Measurements from ENCODE around the gene TRERF1.

Gene TRERF1

DNA sequence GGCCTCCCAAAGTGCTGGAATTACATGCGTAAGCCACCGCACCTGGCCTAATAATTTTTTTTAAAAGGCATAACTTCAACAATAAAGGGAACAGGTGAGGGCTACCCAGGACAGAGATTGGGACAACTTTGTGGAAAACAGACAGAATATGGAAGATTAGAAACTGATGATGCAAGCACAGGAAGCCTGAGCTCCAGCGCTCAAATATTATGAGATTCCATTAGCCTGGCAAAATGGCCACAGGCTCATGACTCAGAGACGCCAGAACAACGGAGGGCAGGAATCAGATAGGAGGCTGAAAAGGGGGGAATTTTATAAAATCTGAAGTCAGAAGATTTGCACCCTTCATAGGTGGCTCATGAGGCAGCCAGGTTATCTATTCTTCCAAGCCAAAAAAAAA is 131.0 kb downstream of the TRERF1 start:
- POLR2A ChIA-PET, result no interaction called here
- Histone ChIP-seq H3K4me1 (ENCODE audit: control insufficient read depth, insufficient read depth, low read length) (peaks cover 12% of the 10 kb centered on the region), H3K4me3 (ENCODE audit: low read depth, low read length) (no peak overlapping the region), H3K36me3 (ENCODE audit: control insufficient read depth in 2 of 2, insufficient read depth in 1 of 2, low read length in 2 of 2) (no peaks in the 10 kb centered on the region), H3K27ac (ENCODE audit: extremely low read depth, low read depth, low read length) (no peak overlapping the region), H3K9me3 (ENCODE audit: control insufficient read depth, insufficient read depth, low read depth, low read length) (no peaks in the 10 kb centered on the region)
- no peak for TF ChIP-seq ZNF112 (tag by site-specific recombination; IDR thresholded peaks at IDR 0.05)
- TF ChIP-seq ZNF354C (tag by site-specific recombination; IDR thresholded peaks at IDR 0.05; ENCODE audit: borderline replicate concordance, low read depth), result no peak
- no peak for TF ChIP-seq REST (tag by site-specific recombination; IDR thresholded peaks at IDR 0.05)
- no peak for TF ChIP-seq ZNF530 (tag by site-specific recombination; IDR thresholded peaks at IDR 0.05; ENCODE audit: low read depth)
- TF ChIP-seq ZNF501 (tag by site-specific recombination; IDR thresholded peaks at IDR 0.05), result no peak
- no peak for TF ChIP-seq ZNF571 (tag by site-specific recombination; IDR thresholded peaks at IDR 0.05)
- no peak for TF ChIP-seq ZNF747 (tag by site-specific recombination; IDR thresholded peaks at IDR 0.05)
- TF ChIP-seq ZNF138 (tag by site-specific recombination; IDR thresholded peaks at IDR 0.05; ENCODE audit: borderline replicate concordance), result no peak
- no peak for TF ChIP-seq ZNF843 (tag by site-specific recombination; IDR thresholded peaks at IDR 0.05)
- TF ChIP-seq ZNF239 (tag by site-specific recombination; IDR thresholded peaks at IDR 0.05), result no peak
- no peak for TF ChIP-seq ZNF248 (tag by site-specific recombination; IDR thresholded peaks at IDR 0.05)
- TF ChIP-seq ZNF16 (tag by site-specific recombination; IDR thresholded peaks at IDR 0.05; ENCODE audit: low read depth), result no peak
- TF ChIP-seq YY2 (tag by site-specific recombination; IDR thresholded peaks at IDR 0.05), result no peak
- no peak for TF ChIP-seq ZNF416 (tag by site-specific recombination; IDR thresholded peaks at IDR 0.05)
- no peak for TF ChIP-seq MZF1 (tag by site-specific recombination; IDR thresholded peaks at IDR 0.05; ENCODE audit: borderline replicate concordance)
- no peak for TF ChIP-seq TRIM28 (IDR thresholded peaks at IDR 0.05; ENCODE audit: borderline replicate concordance, low read length)
- no peak for TF ChIP-seq ZNF785 (tag by site-specific recombination; IDR thresholded peaks at IDR 0.05)
- CTCF ChIA-PET, result interaction anchor here (0.7 to 1.1 kb wide), 2 partner anchors 104 to 226 kb away, joined by 3 read pairs; partner anchors contain the start of gene MRPS10

- H3K27ac ChIP-seq (ENCODE audit: extremely low read depth, low read depth, low read length), result no peak overlapping the region
- TF ChIP-seq TRIM28 (IDR thresholded peaks at IDR 0.05; ENCODE audit: borderline replicate concordance, low read length) (no peak), ZNF768 (tag by site-specific recombination; IDR thresholded peaks at IDR 0.05) (no peak), ZNF10 (tag by site-specific recombination; IDR thresholded peaks at IDR 0.05) (no peak), TCF7L2 (IDR thresholded peaks at IDR 0.05; ENCODE audit: borderline replicate concordance, low read depth, low read length) (no peak), ZNF626 (tag by site-specific recombination; IDR thresholded peaks at IDR 0.05) (no peak), ZNF362 (tag by site-specific recombination; IDR thresholded peaks at IDR 0.05) (no peak), GLIS1 (tag by site-specific recombination; IDR thresholded peaks at IDR 0.05) (no peak), SCRT2 (tag by site-specific recombination; IDR thresholded peaks at IDR 0.05) (no peak), ZNF223 (tag by site-specific recombination; IDR thresholded peaks at IDR 0.05) (no peak), ZNF510 (tag by site-specific recombination; IDR thresholded peaks at IDR 0.05; ENCODE audit: insufficient replicate concordance) (no peak), ZNF747 (tag by site-specific recombination; IDR thresholded peaks at IDR 0.05) (no peak), ZNF239 (tag by site-specific recombination; IDR thresholded peaks at IDR 0.05) (no peak), SP7 (tag by site-specific recombination; IDR thresholded peaks at IDR 0.05) (no peak)
- TF ChIP-seq, protein P1, sequence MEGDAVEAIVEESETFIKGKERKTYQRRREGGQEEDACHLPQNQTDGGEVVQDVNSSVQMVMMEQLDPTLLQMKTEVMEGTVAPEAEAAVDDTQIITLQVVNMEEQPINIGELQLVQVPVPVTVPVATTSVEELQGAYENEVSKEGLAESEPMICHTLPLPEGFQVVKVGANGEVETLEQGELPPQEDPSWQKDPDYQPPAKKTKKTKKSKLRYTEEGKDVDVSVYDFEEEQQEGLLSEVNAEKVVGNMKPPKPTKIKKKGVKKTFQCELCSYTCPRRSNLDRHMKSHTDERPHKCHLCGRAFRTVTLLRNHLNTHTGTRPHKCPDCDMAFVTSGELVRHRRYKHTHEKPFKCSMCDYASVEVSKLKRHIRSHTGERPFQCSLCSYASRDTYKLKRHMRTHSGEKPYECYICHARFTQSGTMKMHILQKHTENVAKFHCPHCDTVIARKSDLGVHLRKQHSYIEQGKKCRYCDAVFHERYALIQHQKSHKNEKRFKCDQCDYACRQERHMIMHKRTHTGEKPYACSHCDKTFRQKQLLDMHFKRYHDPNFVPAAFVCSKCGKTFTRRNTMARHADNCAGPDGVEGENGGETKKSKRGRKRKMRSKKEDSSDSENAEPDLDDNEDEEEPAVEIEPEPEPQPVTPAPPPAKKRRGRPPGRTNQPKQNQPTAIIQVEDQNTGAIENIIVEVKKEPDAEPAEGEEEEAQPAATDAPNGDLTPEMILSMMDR (tag by site-specific recombination; IDR thresholded peaks at IDR 0.05), result no peak
- H3K4me3 ChIP-seq (ENCODE audit: low read depth, low read length), result no peak overlapping the region
- POLR2A ChIA-PET, result no interaction called here
- CTCF ChIA-PET, result interaction anchor here (0.6 to 1.7 kb wide), 2 partner anchors 229 to 287 kb away, joined by 3 to 8 read pairs; no protein-coding TSS in a partner anchor
- H3K36me3 ChIP-seq (ENCODE audit: control insufficient read depth in 2 of 2, insufficient read depth in 1 of 2, low read length in 2 of 2), result no peaks in the 10 kb centered on the region
- H3K4me1 ChIP-seq (ENCODE audit: control insufficient read depth, insufficient read depth, low read length), result peaks cover 13% of the 10 kb centered on the region
- no peaks in the 10 kb centered on the region for H3K9me3 ChIP-seq (ENCODE audit: control insufficient read depth, insufficient read depth, low read depth, low read length)
Measured at GRCh38 chr6:42318480-42318879, 133.2 kb downstream of the TRERF1 start.
